ENCODE results near the gene KRT78.

Gene KRT78

GRCh38 chr12:52808573-52809160, 40.1 kb downstream of the KRT78 start:
- Mint-ChIP-seq H3K4me3 (no peak overlapping the region), H3K9me3 (no peaks in the 10 kb centered on the region), H3K36me3 (no peaks in the 10 kb centered on the region), H3K4me1 (no peaks in the 10 kb centered on the region), H3K27me3 (peaks cover 12 to 35% of the 10 kb centered on the region in 2 donors), H3K27ac (no peak overlapping the region)
- ATAC-seq (replicated peaks) (no peak), DNase-seq (no peak)

DNA sequence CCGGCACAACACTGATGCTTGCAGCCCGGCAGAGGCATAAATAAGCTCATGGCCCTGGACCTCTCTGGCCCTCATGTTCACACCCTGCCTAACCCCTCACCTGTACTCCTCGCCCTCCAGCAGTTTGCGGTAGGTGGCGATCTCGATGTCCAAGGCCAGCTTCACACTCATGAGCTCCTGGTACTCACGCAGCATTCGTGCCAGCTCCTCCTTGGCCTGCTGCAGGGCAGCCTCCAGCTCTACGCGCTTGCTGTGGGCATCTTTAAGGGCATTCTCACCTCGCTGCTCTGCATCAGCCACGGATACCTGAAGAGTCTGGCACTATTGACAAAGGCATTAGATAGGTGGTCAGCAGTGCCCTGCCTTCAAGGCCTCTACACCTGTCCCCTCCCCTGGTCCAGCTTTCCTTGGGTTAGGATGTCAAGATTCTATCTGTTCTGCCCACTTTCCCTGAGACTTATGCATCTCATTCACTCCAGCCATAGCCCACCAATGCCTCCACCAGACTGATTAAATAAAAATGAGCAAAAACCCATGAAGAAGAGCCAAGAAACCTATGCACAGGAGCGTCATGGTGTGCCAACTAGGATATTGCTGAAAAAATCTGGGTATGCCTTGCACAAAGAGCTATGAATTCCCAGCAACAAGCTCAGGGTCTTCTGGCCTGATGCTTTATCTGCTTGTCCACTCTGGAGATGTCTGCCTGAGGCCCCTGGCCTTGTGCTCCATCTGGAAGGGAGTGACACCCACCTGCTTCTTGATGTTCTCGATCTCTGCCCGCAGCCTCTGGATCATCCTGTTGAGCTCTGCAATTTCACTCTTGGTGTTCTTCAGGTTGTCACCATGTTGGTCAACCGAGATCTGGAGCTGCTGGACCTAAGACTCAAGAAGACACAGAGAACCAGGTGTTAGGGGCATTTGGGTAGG, 41.0 kb downstream of the KRT78 start:
- Mint-ChIP-seq H3K27ac (no peak overlapping the region), H3K9me3 (no peaks in the 10 kb centered on the region), H3K4me1 (no peaks in the 10 kb centered on the region), H3K27me3 (peaks cover 12 to 35% of the 10 kb centered on the region in 2 donors), H3K36me3 (no peaks in the 10 kb centered on the region), H3K4me3 (no peak overlapping the region)
- DNase-seq (no peak), ATAC-seq (replicated peaks) (no peak)

GRCh38 chr12:52806821-52807543, 41.8 kb downstream of the KRT78 start:
- Mint-ChIP-seq H3K36me3 (no peaks in the 10 kb centered on the region), H3K4me3 (no peak overlapping the region), H3K4me1 (no peaks in the 10 kb centered on the region), H3K27me3 (peaks cover 12 to 35% of the 10 kb centered on the region in 2 donors), H3K9me3 (no peaks in the 10 kb centered on the region), H3K27ac (no peak overlapping the region)
- no peak for ATAC-seq (replicated peaks)
- no peak for DNase-seq

DNA sequence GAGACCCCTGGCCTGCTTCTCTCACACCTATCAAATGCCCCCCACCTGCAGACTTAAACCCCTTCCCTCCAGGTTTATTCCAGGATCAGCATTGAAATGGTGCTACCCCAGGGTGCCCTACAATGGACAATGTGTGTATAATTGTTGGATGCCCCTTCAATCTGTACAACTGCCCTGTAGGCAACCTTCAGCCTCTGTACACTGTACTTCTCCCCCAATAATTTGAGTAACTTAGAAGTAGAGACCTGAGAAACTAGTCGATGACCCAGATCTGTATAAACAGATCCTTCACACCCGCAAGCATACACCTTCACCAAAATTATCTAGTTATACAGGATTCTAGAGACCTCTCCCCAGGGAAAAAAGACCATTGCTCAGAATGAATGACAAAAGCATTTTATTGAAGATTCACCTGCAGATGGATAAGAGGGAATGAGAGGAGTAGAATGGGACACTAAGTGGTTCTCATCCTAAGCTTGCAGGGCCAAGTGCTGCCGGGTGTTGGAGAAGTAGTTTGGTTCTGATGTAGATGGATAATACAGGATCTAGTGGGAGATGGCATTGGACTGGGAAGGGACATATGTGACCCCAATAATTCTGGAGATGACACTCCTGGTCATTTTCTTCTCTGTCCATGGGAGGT, 42.5 kb downstream of the KRT78 start:
- no peak overlapping the region for H3K4me3 Mint-ChIP-seq
- no peak overlapping the region for H3K27ac Mint-ChIP-seq
- H3K27me3 Mint-ChIP-seq, result peaks cover 12 to 35% of the 10 kb centered on the region in 2 donors
- no peaks in the 10 kb centered on the region for H3K36me3 Mint-ChIP-seq
- no peaks in the 10 kb centered on the region for H3K4me1 Mint-ChIP-seq
- H3K9me3 Mint-ChIP-seq, result no peaks in the 10 kb centered on the region
- DNase-seq, result no peak
- no peak for ATAC-seq (replicated peaks)

DNA sequence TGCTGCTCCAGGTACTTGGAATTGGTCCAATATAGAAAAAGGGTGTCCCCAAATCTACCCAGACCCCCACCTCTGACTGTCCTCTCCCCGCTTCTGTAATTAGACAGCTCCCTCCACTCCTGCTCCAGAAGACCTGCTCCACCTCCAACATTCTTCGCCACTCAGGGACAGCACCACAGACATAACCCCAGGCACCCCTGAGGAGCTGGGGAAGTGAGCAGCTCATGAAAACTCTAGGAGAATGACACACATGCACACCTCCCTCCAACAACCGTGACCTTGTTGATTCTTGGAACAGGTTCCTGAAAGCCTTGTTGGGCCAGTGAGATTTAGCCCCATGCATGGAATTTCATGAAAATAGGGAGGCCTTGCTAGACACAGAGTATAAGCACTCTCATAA, 43.1 kb downstream of the KRT78 start:
- no peak overlapping the region for H3K4me3 Mint-ChIP-seq
- H3K9me3 Mint-ChIP-seq, result no peaks in the 10 kb centered on the region
- H3K27ac Mint-ChIP-seq, result no peak overlapping the region
- DNase-seq, result no peak
- H3K27me3 Mint-ChIP-seq, result peaks cover 12 to 35% of the 10 kb centered on the region in 2 donors
- no peaks in the 10 kb centered on the region for H3K36me3 Mint-ChIP-seq
- ATAC-seq (replicated peaks), result no peak
- no peaks in the 10 kb centered on the region for H3K4me1 Mint-ChIP-seq

- Mint-ChIP-seq H3K27ac (no peak overlapping the region), H3K4me3 (no peak overlapping the region), H3K4me1 (no peaks in the 10 kb centered on the region), H3K27me3 (peaks cover 15 to 39% of the 10 kb centered on the region in 2 donors), H3K9me3 (no peaks in the 10 kb centered on the region), H3K36me3 (no peaks in the 10 kb centered on the region)
- no peak for ATAC-seq (replicated peaks)
- DNase-seq, result no peak
Observed at GRCh38 chr12:52805000-52805399, 43.8 kb downstream of the KRT78 start.

DNA sequence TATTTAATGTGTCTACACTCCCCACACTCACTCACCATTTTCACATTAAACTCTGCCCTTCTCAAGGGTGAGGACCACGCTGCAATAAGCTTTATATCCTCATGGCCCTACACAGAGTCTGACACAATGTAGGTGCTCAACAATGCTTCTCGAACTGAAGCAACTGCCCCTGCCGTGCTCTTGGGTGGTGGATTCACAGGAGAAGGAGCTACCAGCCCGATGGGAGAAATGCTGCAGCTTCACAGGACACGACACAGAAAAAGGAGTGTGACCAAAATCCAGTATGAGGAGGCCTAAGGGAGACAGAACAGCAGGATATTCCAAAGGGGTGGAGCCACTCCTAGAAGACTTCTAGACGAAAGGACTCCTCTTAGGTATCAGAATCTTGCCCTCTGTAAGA, 46.4 kb downstream of the KRT78 start:
- no peak for ATAC-seq (replicated peaks)
- Mint-ChIP-seq H3K4me1 (no peaks in the 10 kb centered on the region), H3K27ac (no peak overlapping the region), H3K4me3 (no peak overlapping the region), H3K36me3 (no peaks in the 10 kb centered on the region), H3K9me3 (no peaks in the 10 kb centered on the region), H3K27me3 (peaks cover 12 to 32% of the 10 kb centered on the region in 2 donors)
- no peak for DNase-seq

GRCh38 chr12:52801773-52802172, 47.0 kb downstream of the KRT78 start:
- no peak overlapping the region for H3K4me3 Mint-ChIP-seq
- no peaks in the 10 kb centered on the region for H3K36me3 Mint-ChIP-seq
- no peak for ATAC-seq (replicated peaks)
- H3K27me3 Mint-ChIP-seq, result peaks cover 11 to 25% of the 10 kb centered on the region in 2 donors
- H3K27ac Mint-ChIP-seq, result no peak overlapping the region
- no peaks in the 10 kb centered on the region for H3K9me3 Mint-ChIP-seq
- DNase-seq, result no peak
- H3K4me1 Mint-ChIP-seq, result no peaks in the 10 kb centered on the region

- H3K27ac Mint-ChIP-seq, result no peak overlapping the region
- ATAC-seq (replicated peaks) (no peak), DNase-seq (no peak)
Observed at GRCh38 chr12:52800259-52800917, 48.4 kb downstream of the KRT78 start.

DNA sequence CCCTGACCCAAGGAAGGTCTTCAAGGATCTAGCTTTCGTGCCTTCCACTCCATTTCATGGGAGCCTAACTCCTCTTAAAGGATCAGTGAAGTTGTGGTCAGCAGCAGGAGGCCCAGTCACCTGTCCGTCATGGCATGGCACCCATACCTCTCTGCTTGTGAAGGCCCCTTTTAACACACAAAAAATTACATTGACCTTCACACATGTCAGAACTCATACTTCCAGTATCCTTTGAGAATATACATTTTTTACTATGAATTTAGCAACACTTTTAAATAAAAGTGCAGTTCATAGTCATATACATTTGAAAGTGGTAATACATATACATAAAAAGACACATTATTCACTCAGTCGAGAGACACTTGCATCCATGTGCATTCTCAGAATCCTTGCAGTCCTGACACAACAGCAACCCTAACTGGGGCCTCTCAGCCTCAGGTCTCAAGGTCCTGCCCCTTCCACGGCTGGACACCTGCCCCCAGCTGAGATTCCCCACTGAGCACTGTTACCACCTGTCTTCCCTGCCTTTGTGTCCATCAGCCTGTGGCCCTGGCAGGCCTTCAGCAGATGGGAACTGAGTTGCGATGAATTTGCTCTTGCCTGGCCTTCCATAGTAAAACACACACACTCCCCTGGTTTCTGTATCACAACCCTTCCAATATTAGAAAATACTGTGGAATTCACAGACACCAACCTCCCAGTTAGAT, 49.1 kb downstream of the KRT78 start:
- Mint-ChIP-seq H3K27ac (no peak overlapping the region), H3K27me3 (peaks cover 7 to 18% of the 10 kb centered on the region in 2 donors), H3K4me3 (no peak overlapping the region), H3K4me1 (peaks cover 0 to 2% of the 10 kb centered on the region in 2 donors), H3K36me3 (no peaks in the 10 kb centered on the region), H3K9me3 (no peaks in the 10 kb centered on the region)
- DNase-seq, result no peak
- ATAC-seq (replicated peaks), result no peak

More at GRCh38 chr12:52800259-52800917, 48.4 kb downstream of the KRT78 start:
- Mint-ChIP-seq H3K27me3 (peaks cover 7 to 17% of the 10 kb centered on the region in 2 donors), H3K4me1 (no peaks in the 10 kb centered on the region), H3K4me3 (no peak overlapping the region), H3K9me3 (no peaks in the 10 kb centered on the region), H3K36me3 (no peaks in the 10 kb centered on the region)

DNA sequence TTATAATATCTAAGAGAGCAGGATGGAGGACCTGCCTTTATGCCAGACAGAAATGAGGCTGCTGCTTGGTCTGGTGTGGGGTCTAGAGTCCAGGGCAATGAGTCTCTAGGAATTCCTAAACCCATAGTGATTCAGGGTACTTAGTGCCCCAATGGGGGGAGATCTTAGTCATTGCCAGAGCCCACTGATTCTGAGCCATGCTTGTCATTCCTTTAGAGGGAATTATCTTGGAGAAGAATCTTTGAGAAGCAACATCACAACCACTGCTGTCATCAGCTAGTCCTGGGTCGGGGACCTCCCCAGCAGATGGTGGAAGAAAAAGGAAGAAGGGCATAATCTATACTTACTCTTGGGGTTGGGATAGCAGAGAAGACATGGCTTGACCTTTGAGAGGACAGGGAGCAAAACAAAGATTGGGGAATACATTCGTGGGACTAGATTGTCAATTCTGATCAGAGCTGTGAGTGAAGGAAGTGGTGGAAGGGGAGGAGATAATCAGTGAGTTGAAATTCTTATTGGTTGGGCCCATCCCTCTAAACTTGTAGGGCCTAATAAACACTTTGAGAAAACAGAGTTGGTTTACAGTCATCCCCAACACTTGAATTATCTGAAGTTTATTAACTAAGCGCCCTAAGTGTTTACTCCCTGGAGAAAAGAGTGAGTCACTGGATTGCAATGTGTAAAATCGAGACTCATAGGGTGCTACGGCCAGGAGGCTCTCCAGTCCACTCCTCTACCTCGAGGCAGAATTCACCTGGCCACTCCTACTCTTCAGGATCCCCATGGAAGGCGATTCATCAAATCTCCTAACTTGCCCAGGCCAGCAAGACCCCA, 49.9 kb downstream of the KRT78 start:
- no peak for DNase-seq
- ATAC-seq (replicated peaks), result no peak
- peaks cover 0 to 4% of the 10 kb centered on the region in 2 donors for H3K4me1 Mint-ChIP-seq
- no peaks in the 10 kb centered on the region for H3K36me3 Mint-ChIP-seq
- H3K27me3 Mint-ChIP-seq, result peaks cover 7 to 18% of the 10 kb centered on the region in 2 donors
- no peak overlapping the region for H3K4me3 Mint-ChIP-seq
- no peaks in the 10 kb centered on the region for H3K9me3 Mint-ChIP-seq
- no peak overlapping the region for H3K27ac Mint-ChIP-seq

- Mint-ChIP-seq H3K27ac (no peak overlapping the region), H3K4me1 (peaks cover 0 to 4% of the 10 kb centered on the region in 2 donors), H3K36me3 (no peaks in the 10 kb centered on the region), H3K27me3 (peaks cover 7 to 24% of the 10 kb centered on the region in 2 donors), H3K4me3 (no peak overlapping the region), H3K9me3 (no peaks in the 10 kb centered on the region)
- ATAC-seq (replicated peaks) (no peak), DNase-seq (no peak)
Observed at GRCh38 chr12:52798003-52798670, 50.7 kb downstream of the KRT78 start.

Data from stimulated activated naive B cell treated with anti-CD40 and anti-IgM and Interleukin-4, amounts not matched to agents 10 μg/mL and 1 μg/mL and 100 μg/mL, for 72 hours (primary cell).